GM13977 (cell line): ENCODE results near the gene NEUROG1.
"Not testable (repeated sequence)": the region's sequence is repeated elsewhere in the genome, so short reads cannot be mapped to it uniquely, and the experiment has no call there.

Experiments used
- DNase-seq: peaks from one replicate; pipeline ENCODE4 v3.0.0; 2012; ENCODE audit warnings: low spot score
- in situ Hi-C: fragments of 300-500 bp; cut with MboI; formaldehyde crosslinking; loops from one replicate; pipeline ENCODE4 v1.12.0; 2022; ENCODE audit warnings: low sequenced_read_pairs, low pct_unique_long_range_greater_than_20kb, mixed read lengths, inconsistent platforms; ENCODE audit not compliant: unreplicated experiment
- TF ChIP-seq, protein P1 (sequence below): IDR thresholded peaks from 2 replicates; pipeline ENCODE4 v1.5.1; 2012; ENCODE audit warnings: mild to moderate bottlenecking, control low read depth; ENCODE audit not compliant: insufficient read depth; ENCODE audit errors: extremely low read depth, missing control alignments

The NEUROG1 gene

DNA sequence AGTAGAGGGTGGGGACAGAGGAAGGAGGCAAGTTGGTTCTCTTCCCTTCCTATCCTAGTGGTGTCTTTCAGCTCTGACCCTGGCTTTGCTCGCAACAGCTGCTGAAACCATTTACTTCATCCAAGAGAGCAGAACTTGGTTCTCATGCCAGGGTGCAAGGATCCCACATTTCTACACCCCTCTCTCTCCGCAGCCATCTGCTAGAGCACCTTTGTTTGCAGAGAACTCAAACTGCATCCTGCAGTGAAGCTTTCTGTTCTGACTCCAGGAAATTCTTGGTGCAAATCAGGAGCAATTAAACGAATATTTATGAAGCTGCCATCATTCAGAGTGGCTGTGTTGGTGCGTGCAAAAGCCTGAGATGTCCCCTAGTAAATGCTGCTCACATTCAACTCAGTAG lies 31.9 kb downstream of the NEUROG1 start:
- in situ Hi-C loops: no loop called here
- no peak for DNase-seq

DNA sequence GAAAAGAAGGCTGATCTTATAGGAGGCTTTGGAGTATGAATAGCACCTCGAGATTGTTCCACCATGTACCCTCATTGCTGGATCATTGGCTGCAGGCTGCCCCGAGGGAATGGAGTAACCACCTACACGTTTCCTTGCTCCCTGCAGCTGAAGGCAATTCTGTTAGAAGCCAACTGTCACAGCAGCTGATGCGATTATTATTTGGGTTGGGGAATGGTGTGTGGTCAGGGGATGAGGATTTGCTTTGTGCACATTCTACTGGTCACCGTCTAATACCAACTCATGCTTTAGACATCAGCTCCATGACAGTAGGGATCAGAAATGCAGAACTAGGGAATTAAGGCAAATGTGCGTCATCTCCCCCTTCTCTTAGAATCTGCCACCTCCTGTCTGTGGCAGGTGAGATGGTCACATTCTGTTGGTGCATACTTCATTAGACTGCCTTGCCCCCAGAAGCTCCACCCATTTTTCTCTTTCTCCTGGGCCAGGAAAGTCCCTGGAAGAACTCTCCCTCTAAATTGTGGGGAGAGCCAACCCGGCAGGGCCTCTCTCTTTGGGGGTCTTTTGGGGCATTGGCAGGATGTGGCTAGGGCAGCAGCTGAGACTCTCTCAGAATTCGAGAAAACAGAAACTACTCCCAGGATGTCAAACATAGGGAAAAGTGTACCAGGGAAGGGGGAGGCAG lies 32.8 kb downstream of the NEUROG1 start:
- TF ChIP-seq, protein P1, sequence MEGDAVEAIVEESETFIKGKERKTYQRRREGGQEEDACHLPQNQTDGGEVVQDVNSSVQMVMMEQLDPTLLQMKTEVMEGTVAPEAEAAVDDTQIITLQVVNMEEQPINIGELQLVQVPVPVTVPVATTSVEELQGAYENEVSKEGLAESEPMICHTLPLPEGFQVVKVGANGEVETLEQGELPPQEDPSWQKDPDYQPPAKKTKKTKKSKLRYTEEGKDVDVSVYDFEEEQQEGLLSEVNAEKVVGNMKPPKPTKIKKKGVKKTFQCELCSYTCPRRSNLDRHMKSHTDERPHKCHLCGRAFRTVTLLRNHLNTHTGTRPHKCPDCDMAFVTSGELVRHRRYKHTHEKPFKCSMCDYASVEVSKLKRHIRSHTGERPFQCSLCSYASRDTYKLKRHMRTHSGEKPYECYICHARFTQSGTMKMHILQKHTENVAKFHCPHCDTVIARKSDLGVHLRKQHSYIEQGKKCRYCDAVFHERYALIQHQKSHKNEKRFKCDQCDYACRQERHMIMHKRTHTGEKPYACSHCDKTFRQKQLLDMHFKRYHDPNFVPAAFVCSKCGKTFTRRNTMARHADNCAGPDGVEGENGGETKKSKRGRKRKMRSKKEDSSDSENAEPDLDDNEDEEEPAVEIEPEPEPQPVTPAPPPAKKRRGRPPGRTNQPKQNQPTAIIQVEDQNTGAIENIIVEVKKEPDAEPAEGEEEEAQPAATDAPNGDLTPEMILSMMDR: no peak
- DNase-seq: no peak
- in situ Hi-C loops: no loop called here

More for the DNA sequence above, 31.9 kb downstream of the NEUROG1 start:
- TF ChIP-seq, protein P1: no peak

DNA sequence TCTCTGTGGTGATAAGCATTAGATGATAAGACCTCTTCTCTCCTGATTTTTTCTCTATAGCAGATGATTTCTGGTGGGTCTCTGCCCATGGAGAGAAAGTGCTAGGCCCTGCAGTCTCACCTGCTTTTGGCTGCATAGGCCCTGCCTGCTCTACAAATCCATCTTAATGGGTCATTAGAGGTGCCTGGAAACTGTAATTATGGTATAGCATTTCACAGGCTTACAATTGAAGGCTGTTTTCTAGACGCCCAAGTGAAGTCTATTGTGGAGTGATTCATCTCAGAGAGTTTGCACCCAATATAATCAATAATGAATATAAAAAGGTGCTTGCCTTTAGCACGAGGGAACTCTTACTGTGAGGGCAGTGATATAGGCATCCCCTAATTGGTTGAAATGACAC lies 33.8 kb downstream of the NEUROG1 start:
- in situ Hi-C loops: no loop called here
- TF ChIP-seq, protein P1: no peak
- DNase-seq: no peak

DNA sequence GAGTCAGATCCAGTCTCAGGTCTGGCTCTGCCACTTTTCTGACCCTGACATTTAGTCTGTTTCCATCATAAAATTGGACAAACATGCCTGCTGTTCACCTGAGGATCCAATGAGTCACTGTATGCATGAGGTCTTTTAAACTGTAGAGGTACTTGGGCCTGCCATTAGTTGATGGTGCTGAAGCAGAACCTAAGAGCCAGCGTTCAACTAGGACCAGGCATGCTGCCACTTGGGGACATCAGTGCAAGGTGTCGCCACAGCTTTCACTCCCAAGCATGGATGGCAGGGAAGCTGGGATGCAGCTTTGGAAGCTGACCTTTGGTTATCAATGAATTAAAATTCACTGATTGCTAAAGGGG lies 37.1 kb downstream of the NEUROG1 start:
- in situ Hi-C loops: no loop called here
- DNase-seq: no peak
- TF ChIP-seq, protein P1: no peak

DNA sequence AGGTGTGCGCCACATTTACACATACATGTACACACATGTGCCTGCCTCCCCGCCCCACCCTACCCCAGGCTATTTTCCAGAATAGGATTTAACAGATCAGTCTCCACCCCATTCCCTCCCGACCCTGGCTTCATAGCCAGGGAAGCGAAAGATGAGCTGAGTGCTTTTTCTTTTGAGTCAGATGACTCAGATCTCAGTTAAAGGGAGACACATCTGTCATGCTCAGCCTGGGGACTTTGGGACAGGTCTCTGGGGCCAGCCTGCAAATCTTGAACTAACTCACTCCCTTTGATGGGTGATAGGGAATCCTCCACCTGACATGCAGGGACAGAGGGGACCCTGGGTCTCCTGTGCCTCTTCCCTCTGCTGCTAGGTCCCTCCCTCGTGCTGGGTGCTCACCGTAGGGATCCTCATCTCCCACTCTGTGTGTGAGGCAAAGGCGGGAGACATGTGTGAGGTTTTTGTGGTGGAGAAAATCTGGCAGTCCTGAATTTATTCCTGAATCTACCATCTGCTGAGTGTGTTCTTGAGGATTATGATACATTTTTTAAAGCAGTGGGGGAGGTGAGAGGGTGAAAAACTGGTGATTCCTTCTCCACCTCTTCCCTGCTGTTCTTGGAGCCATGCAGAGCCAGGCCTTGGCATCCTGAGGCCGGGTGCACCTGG lies 37.7 kb downstream of the NEUROG1 start:
- TF ChIP-seq, protein P1: no peak
- in situ Hi-C loops: no loop called here
- DNase-seq: no peak

DNA sequence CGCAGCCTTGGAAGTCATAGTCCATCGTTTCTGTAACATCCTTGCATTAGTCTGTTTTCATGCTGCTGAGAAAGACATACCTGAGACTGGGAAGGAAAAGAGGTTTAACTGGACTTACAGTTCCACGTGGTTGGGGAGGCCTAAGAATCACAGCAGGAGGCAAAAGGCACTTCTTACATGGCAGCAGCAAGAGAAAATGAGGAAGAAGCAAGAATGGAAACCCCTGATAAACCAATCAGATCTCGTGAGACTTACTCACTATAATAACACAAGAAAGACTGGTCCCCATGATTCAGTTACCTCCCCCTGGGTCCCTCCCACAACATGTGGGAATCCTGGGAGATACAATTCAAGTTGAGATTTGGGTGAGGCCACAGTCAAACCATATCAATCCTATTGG lies 40.2 kb downstream of the NEUROG1 start:
- in situ Hi-C loops, DNase-seq: not testable (repeated sequence)

DNA sequence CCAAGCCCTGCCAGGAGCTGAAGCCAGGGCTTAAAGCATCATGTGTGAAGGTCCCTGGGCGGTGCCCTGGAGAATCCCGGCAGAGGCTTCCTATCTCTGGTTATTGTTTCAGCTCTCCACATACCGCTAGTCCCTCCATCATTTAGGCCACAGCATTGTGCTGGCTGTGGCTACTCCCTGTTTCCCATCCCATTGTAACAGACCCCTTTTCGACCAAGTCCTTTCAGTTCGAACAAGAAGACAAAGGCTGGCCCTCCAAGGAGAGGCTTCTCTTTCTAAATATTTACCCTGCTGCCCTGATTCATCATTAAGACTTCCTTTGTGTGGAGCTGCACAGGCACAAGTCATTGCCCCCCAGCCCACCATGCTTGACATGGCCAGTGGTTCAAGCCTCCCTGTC lies 41.6 kb downstream of the NEUROG1 start:
- TF ChIP-seq, protein P1: no peak
- DNase-seq: no peak
- in situ Hi-C loops: no loop called here
